SK-N-SH (cell line): Measurements from ENCODE around the gene KLK2. TPM values are rescaled to one million over a fixed set of nuclear protein-coding genes. Genes with fewer than 3 reads are reported as not detected.

Experiments used
- CTCF ChIA-PET: fragments of 300-600, 350-600 bp; formaldehyde crosslinking; extraction: SDS; loops from one replicate; lab custom pipeline; 2021; lab: Yijun Ruan, JAX
- POLR2A ChIA-PET: fragments of 350-600 bp; sonication (Branson Sonifier 250); formaldehyde crosslinking; extraction: SDS; loops from one replicate; lab custom pipeline; 2020; ENCODE audit warnings: antibody characterized with exemption, inconsistent platforms; lab: Yijun Ruan, JAX
- DNase-seq: peaks from one replicate; pipeline ENCODE4 v3.0.0; 2012
- H2AFZ ChIP-seq: fragments of 200-600 bp; sonication (generic); 2 replicates; pipeline ENCODE4 v1.8.1; 2016; ENCODE audit warnings: antibody characterized with exemption, mild to moderate bottlenecking, low read depth
- H3F3A ChIP-seq: fragments of 200-600 bp; sonication (generic); replicated peaks from 2 replicates; pipeline ENCODE3; 2016; ENCODE audit warnings: antibody characterized with exemption, mild to moderate bottlenecking; ENCODE audit not compliant: insufficient read depth
- H3K27ac ChIP-seq, 2 experiments: fragments of 200-500 bp in 1 of 2; fragments of 200-600 bp in 1 of 2; sonication (Bioruptor generic) in 1 of 2; sonication (generic), shearing (Covaris generic) in 1 of 2; 2 replicates each; pipeline versions ENCODE4 v1.5.1 to v1.6.1; 2014 to 2016; ENCODE audit warnings: low read depth in 2 of 2, inconsistent platforms in 1 of 2, low read length in 1 of 2, mild to moderate bottlenecking in 1 of 2, mixed read lengths in 1 of 2
- H3K27me3 ChIP-seq: fragments of 200-600 bp; sonication (generic), shearing (Covaris generic); 2 replicates; pipeline ENCODE4 v1.6.1; 2016; ENCODE audit warnings: mixed run types; ENCODE audit not compliant: insufficient read depth
- H3K36me3 ChIP-seq, 2 experiments: fragments of 200-500 bp in 1 of 2; fragments of 200-600 bp in 1 of 2; sonication (Bioruptor generic) in 1 of 2; sonication (generic) in 1 of 2; replicated peaks in 1 of 2; 2 replicates each; pipeline versions ENCODE3 to v1.5.1; 2014 to 2016; ENCODE audit warnings: low read length in 1 of 2, mild to moderate bottlenecking in 1 of 2; ENCODE audit not compliant: insufficient read depth in 2 of 2, control insufficient read depth in 1 of 2
- H3K4me1 ChIP-seq, 2 experiments: fragments of 200-500 bp in 1 of 2; fragments of 200-600 bp in 1 of 2; sonication (Bioruptor generic) in 1 of 2; sonication (generic), shearing (Covaris generic) in 1 of 2; 2 replicates each; pipeline versions ENCODE4 v1.5.1 to v1.6.1; 2014 to 2016; ENCODE audit warnings: low read depth in 1 of 2, low read length in 1 of 2, mixed run types in 1 of 2; ENCODE audit not compliant: insufficient read depth in 2 of 2, control insufficient read depth in 1 of 2
- H3K4me2 ChIP-seq: fragments of 200-600 bp; sonication (generic), shearing (Covaris generic); 2 replicates; pipeline ENCODE4 v1.6.1; 2017; ENCODE audit warnings: mixed run types
- H3K4me3 ChIP-seq, 2 experiments: fragments of 200-500 bp in 1 of 2; fragments of 200-600 bp in 1 of 2; sonication (Bioruptor generic) in 1 of 2; sonication (generic), shearing (Covaris generic) in 1 of 2; 2 replicates each; pipeline versions ENCODE4 v1.5.1 to v1.8.1; 2014 to 2016; ENCODE audit warnings: low read depth in 2 of 2, inconsistent platforms in 1 of 2, low read length in 1 of 2, mild to moderate bottlenecking in 1 of 2, mixed read lengths in 1 of 2, moderate library complexity in 1 of 2
- H3K79me2 ChIP-seq: fragments of 200-600 bp; sonication (generic); 2 replicates; pipeline ENCODE4 v1.8.1; 2017; ENCODE audit warnings: mild to moderate bottlenecking; ENCODE audit not compliant: insufficient read depth
- H3K9ac ChIP-seq: fragments of 200-600 bp; sonication (generic); 2 replicates; pipeline ENCODE4 v1.6.1; 2017; ENCODE audit warnings: mixed run types
- H3K9me2 ChIP-seq: fragments of 200-600 bp; sonication (generic); 2 replicates; pipeline ENCODE4 v1.6.1; 2017; ENCODE audit warnings: mixed run types
- H3K9me3 ChIP-seq: fragments of 200-600 bp; sonication (generic); 2 replicates; pipeline ENCODE4 v1.6.1; 2017; ENCODE audit warnings: mixed run types, mild to moderate bottlenecking, moderate library complexity
- H4K20me1 ChIP-seq: fragments of 200-600 bp; sonication (generic); 2 replicates; pipeline ENCODE4 v1.6.1; 2017; ENCODE audit warnings: mild to moderate bottlenecking, mixed run types; ENCODE audit not compliant: insufficient read depth
- CHD2 ChIP-seq: fragments of 150-350 bp; IDR thresholded peaks from 2 replicates; pipeline ENCODE4 v1.6.1; 2018; ENCODE audit warnings: low read length; ENCODE audit not compliant: partially characterized antibody
- CTCF ChIP-seq: fragments of 200-600 bp; sonication (generic); IDR thresholded peaks from 2 replicates; pipeline ENCODE4 v1.6.1; 2017; ENCODE audit warnings: antibody characterized with exemption, mild to moderate bottlenecking, moderate library complexity
- ELF1 ChIP-seq: IDR thresholded peaks from 2 replicates; pipeline ENCODE4 v1.4.0; 2012
- EZH2phosphoT487 ChIP-seq: fragments of 200-600 bp; sonication (generic); IDR thresholded peaks from 2 replicates; pipeline ENCODE4 v1.6.1; 2017; ENCODE audit warnings: low read depth, mixed run types, mild to moderate bottlenecking, antibody characterized with exemption, moderate library complexity, borderline replicate concordance
- FOSL2 ChIP-seq: IDR thresholded peaks from 2 replicates; pipeline ENCODE4 v1.4.0; 2012; ENCODE audit warnings: low read depth, mild to moderate bottlenecking, moderate library complexity, borderline replicate concordance
- GABPA ChIP-seq: IDR thresholded peaks from 2 replicates; pipeline ENCODE4 v1.4.0; 2012; ENCODE audit warnings: low read depth, mild to moderate bottlenecking
- IRF3 ChIP-seq: fragments of 150-350 bp; IDR thresholded peaks from 2 replicates; pipeline ENCODE4 v1.6.1; 2016; ENCODE audit warnings: mild to moderate bottlenecking, low read depth, low read length
- NRF1 ChIP-seq: IDR thresholded peaks from 2 replicates; pipeline ENCODE4 v1.6.1; 2012; ENCODE audit warnings: low read depth, mild to moderate bottlenecking, low read length
- RAD21 ChIP-seq: IDR thresholded peaks from 2 replicates; pipeline ENCODE4 v1.6.1; 2012; ENCODE audit warnings: mild to moderate bottlenecking, low read length
- SMC3 ChIP-seq: IDR thresholded peaks from 2 replicates; pipeline ENCODE4 v1.6.1; 2012; ENCODE audit warnings: low read depth, low read length, improper control_type of control experiment
- TEAD4 ChIP-seq: IDR thresholded peaks from 2 replicates; pipeline ENCODE4 v1.4.0; 2012; ENCODE audit warnings: mild to moderate bottlenecking, borderline replicate concordance; ENCODE audit not compliant: insufficient read depth
- USF2 ChIP-seq: fragments of 150-350 bp; IDR thresholded peaks from 2 replicates; pipeline ENCODE4 v1.6.1; 2017; ENCODE audit warnings: antibody characterized with exemption, low read length, low read depth, borderline replicate concordance
- WGBS: methylation state at CpG from one replicate; pipeline ENCODE4 v1.1.6; 2017; ENCODE audit warnings: low lambda C conversion rate; 5-methylcytosine and 5-hydroxymethylcytosine counted together
- polyA plus RNA-seq, 3 experiments: library from polyadenylated mRNA; depleted of rRNA; stranded (reverse); fragments of >200 nt; gene quantifications; 2 replicates each; pipeline ENCODE4 v1.2.3, GENCODE V29; 2012

KLK2 gene
- polyA plus RNA-seq, 1 of the 3 experiments (the other 2 are of a cell fraction) = 0.15 TPM

- TF ChIP-seq USF2 = no peak
- no peak for TF ChIP-seq EZH2phosphoT487
- TF ChIP-seq CHD2 = no peak
- no peaks in the 10 kb centered on the region for H3K9me3 ChIP-seq
- no peak for DNase-seq
- no peak overlapping the region for H2AFZ ChIP-seq
- H3K79me2 ChIP-seq = no peaks in the 10 kb centered on the region
- ChIA-PET CTCF (no interaction called here), POLR2A (no interaction called here)
- H3K9me2 ChIP-seq = no peaks in the 10 kb centered on the region
- H3K36me3 ChIP-seq = no peaks in the 10 kb centered on the region
- H3K4me3 ChIP-seq = no peak overlapping the region
- H3K27ac ChIP-seq = no peak overlapping the region
- H3K4me1 ChIP-seq = no peaks in the 10 kb centered on the region
- H3K27me3 ChIP-seq = peaks cover 28% of the 10 kb centered on the region
- H4K20me1 ChIP-seq = no peaks in the 10 kb centered on the region
- no peak overlapping the region for H3K4me2 ChIP-seq
- H3F3A ChIP-seq = no peaks in the 10 kb centered on the region
- WGBS = 15% methylated on average over 4 of the region's 4 CpGs
- no peak overlapping the region for H3K9ac ChIP-seq
Observed at GRCh38 chr19:50902640-50903039, 29.4 kb downstream of the KLK2 start.

- peak; percentile 57 for DNase-seq
- H3K27ac ChIP-seq = no peak overlapping the region
- no peak overlapping the region for H3K4me3 ChIP-seq
- no peaks in the 10 kb centered on the region for H4K20me1 ChIP-seq
- TF ChIP-seq TEAD4 (no peak), RAD21 (peak; percentile 20), CTCF (peak; percentile 50), SMC3 (peak; percentile 32; the same call in 1 of the 2 replicates)
- 3% methylated on average over 5 of the region's 5 CpGs for WGBS
- no peaks in the 10 kb centered on the region for H3F3A ChIP-seq
- no peak overlapping the region for H2AFZ ChIP-seq
- no peaks in the 10 kb centered on the region for H3K36me3 ChIP-seq
- no peaks in the 10 kb centered on the region for H3K79me2 ChIP-seq
- H3K9me3 ChIP-seq = no peaks in the 10 kb centered on the region
- no peaks in the 10 kb centered on the region for H3K4me1 ChIP-seq
- H3K9ac ChIP-seq = no peak overlapping the region
- ChIA-PET POLR2A (no interaction called here), CTCF (interaction anchor here (1.0 to 1.5 kb wide), 4 partner anchors 14 to 114 kb away, joined by 3 to 12 read pairs (median 5); no protein-coding TSS in a partner anchor)
- H3K9me2 ChIP-seq = no peaks in the 10 kb centered on the region
- H3K4me2 ChIP-seq = no peak overlapping the region
- H3K27me3 ChIP-seq = peaks cover 63% of the 10 kb centered on the region
Observed at GRCh38 chr19:50906217-50906616, 33.0 kb downstream of the KLK2 start.

- CTCF ChIA-PET = interaction anchor here (3.5 kb wide), 1 partner anchor 13 kb away, joined by 25 read pairs; no protein-coding TSS in a partner anchor
- no peak for TF ChIP-seq ELF1
- TF ChIP-seq IRF3 = no peak
- TF ChIP-seq NRF1 = no peak
- no peak for TF ChIP-seq GABPA
- TF ChIP-seq USF2 = no peak
- no peak for TF ChIP-seq CTCF
- TF ChIP-seq FOSL2 = no peak
Observed at GRCh38 chr19:50908336-50908735, 35.1 kb downstream of the KLK2 start.

More at GRCh38 chr19:50908336-50908735, 35.1 kb downstream of the KLK2 start:
- H3K4me2 ChIP-seq = no peak overlapping the region
- no peaks in the 10 kb centered on the region for H3K4me1 ChIP-seq
- no peak overlapping the region for H2AFZ ChIP-seq
- H3F3A ChIP-seq = no peaks in the 10 kb centered on the region
- H3K9me2 ChIP-seq = no peaks in the 10 kb centered on the region
- no peaks in the 10 kb centered on the region for H3K79me2 ChIP-seq
- POLR2A ChIA-PET = no interaction called here
- H3K4me3 ChIP-seq = no peak overlapping the region
- no peak for DNase-seq
- peaks cover 82% of the 10 kb centered on the region for H3K27me3 ChIP-seq
- no peaks in the 10 kb centered on the region for H3K9me3 ChIP-seq
- 37% methylated on average over 20 of the region's 25 CpGs for WGBS
- no peaks in the 10 kb centered on the region for H4K20me1 ChIP-seq
- no peaks in the 10 kb centered on the region for H3K36me3 ChIP-seq
- no peak overlapping the region for H3K27ac ChIP-seq
- no peak overlapping the region for H3K9ac ChIP-seq
